HG02763 (cell line): ENCODE results near the gene NAV2.
"Not testable (repeated sequence)": the region's sequence is repeated elsewhere in the genome, so short reads cannot be mapped to it uniquely, and the experiment has no call there.

Source experiments
- ATAC-seq: cut with Tn5 transposase; IDR thresholded peaks from one replicate; pipeline ENCODE4 v1.9.1; 2021; ENCODE audit warnings: mild to moderate bottlenecking, moderate library complexity; ENCODE audit not compliant: unreplicated experiment

The NAV2 gene

GRCh38 chr11:20127671-20128527 lies 415.3 kb downstream of the NAV2 start:
- ATAC-seq, result peak; percentile 67

DNA sequence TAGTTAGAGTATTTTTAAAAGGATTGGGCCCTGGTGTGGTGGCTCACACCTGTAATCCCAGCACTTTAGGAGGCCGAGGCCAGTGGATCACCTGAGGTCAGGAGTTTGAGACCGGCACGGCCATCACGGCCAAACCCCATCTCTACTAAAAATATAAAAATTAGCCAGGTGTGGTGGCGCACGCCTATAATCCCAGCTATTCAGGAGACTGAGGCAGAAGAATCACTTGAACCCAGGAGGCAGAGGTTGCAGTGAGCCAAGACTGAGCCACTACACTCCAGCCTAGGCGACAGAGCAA lies 415.8 kb downstream of the NAV2 start:
- ATAC-seq, result not testable (repeated sequence)

GRCh38 chr11:20129665-20130064 lies 417.0 kb downstream of the NAV2 start:
- ATAC-seq, result no peak

- no peak for ATAC-seq
Observed at GRCh38 chr11:20131788-20132666, 419.4 kb downstream of the NAV2 start.

DNA sequence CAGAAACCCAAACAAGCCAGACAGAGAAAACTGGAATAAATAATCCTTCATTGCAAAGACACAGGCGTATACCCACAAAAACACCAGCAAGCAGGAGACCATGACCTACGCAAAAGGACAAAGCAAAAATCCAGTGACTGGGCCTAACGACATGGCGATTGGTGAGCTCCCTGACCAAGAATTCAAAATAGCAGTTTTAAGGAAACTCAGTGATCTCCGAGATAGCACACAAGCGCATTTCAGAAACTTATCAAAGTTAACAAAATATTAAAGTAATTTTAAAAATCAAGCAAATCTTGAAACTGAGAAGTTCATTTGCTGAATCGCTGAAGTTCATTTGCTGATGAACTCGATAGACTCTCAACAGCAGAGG lies 420.0 kb downstream of the NAV2 start:
- no peak for ATAC-seq

DNA sequence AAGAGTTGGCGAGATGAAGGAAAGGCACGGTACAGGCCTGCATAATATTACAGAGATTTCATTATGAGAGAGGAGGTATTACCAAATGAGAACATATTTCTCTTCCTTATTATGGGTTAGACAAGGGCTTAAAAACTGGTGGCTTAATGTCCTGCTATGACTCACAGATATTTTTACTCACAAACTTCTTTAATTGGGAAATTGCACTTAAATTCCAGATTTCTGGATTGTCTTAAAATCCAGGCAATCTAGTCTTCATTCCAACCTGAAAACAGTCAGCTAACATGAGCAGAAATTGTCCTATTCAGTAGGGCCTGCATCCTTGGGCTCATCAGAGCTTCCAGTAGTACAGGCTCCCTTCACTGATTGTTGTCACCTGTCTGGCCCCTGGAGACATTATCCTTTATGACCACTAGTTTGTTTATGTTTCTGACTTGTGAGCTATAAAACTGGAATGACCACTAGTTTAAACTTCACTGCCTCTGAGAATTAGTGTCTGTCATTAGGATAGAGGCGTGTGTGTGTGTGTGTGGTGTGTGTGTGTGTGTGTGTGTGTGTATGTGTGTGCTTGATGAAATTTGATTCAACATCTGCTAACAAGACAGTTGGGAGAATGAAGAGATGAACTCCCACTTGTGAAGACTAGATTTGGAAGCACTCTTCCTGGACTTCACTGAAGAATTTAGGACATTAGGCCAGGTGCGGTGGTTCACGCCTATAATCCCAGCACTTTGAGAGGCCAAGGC lies 422.5 kb downstream of the NAV2 start:
- no peak for ATAC-seq

DNA sequence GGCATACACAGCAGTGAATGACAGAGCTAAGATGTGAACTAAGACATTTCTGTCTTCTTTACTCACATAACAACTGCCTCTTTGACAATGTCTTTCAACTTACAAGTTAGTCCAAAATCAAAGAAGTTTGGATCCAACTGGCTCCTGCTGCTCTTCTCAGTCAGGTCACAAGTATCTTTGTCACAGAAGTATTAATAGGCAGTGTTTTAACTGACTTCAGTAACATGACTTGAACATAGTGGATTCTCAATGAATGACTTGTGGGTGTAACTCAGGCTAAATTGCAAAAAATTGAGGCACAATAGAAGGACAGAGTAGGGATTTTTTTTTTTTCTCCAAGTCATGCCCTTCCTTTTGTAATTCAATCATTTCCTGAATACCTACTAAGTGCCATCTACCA lies 425.0 kb downstream of the NAV2 start:
- no peak for ATAC-seq

DNA sequence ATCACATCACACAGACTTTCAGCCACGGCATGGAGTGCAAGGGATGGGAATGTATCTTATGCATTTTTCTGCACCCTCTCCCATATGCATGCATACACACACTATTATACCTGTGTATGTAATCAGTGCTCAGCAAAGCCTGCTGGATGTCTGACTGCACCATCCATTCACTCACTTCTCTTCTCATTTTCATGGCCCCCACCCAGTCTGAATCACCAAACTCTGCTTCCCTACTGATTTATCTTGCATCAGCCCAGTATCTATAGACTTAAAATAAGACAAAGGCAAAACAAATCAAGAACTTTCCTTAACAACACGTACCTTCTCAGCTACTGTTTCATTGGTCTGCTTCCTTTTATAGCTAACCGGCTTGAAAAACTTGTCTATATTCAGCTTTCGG lies 426.1 kb downstream of the NAV2 start:
- no peak for ATAC-seq

DNA sequence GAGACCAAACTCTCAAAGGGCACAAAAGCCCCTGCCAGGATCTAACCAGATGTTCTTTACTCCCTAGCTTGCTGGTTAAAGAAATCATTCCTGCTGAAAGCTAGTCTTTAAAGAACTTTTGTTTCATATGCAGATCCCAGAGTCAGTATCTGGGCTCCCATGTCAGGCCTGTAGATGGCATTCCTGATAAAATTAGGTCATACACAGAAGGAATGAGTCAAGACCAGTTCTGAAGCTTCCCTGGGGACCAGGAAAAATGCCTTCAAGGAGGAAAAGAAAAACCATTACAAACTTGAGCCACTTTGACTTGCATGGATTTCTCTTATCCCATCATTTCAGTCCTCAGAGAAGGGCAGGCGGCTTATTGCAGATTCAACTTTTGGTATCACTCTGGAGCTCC lies 441.7 kb downstream of the NAV2 start:
- no peak for ATAC-seq

- ATAC-seq, result no peak
Observed at GRCh38 chr11:20155683-20156279, 443.1 kb downstream of the NAV2 start.

DNA sequence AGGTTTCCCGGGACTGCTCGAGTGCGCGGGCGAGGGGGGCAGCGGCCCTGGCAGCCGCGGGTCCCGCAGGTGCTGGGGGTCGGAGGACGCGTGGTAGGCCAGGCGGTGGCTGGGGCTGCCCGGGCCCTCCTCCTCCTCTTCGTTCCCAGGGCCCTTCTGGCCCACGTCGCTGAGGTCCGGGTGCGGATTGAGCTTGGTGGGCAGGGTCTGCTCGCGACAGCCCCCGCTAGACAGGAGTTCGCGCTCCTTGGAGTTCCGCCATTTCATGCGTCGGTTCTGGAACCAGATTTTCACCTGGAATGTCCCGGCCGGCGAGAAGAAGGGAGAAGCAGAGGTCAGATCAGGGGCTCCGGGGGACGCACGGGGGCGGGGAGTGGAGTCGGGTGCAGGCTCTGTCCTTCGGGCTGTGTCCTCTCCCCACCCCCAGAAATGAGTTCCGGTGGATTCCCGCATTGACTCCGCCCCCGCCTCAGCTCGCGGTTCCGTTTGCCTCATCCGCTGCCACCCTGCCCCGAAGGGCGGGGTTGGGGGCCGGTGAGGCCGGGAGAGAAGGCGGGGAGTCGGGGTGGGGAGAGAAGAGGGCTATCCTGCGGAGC lies 443.7 kb downstream of the NAV2 start:
- no peak for ATAC-seq

- no peak for ATAC-seq
Observed at GRCh38 chr11:20156876-20157613, 444.4 kb downstream of the NAV2 start.

DNA sequence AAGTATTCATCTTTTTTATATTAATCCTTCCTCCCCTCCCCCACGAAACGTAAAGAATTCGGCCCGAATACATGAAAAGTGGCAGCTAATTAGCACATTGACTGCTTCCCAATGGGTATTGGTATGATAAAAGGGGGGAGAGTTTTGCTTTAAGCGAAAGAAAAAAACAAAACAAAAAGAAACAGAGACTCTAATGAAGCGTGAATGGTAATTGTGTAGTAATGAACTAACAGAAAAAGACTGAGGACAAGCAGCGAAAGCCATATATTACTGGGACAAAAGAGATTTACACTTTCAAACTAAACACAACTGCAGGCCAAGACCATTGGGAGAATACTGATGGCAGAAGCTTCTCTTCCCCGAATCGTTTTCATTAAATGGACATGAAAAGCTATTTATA lies 445.1 kb downstream of the NAV2 start:
- ATAC-seq, result no peak

DNA sequence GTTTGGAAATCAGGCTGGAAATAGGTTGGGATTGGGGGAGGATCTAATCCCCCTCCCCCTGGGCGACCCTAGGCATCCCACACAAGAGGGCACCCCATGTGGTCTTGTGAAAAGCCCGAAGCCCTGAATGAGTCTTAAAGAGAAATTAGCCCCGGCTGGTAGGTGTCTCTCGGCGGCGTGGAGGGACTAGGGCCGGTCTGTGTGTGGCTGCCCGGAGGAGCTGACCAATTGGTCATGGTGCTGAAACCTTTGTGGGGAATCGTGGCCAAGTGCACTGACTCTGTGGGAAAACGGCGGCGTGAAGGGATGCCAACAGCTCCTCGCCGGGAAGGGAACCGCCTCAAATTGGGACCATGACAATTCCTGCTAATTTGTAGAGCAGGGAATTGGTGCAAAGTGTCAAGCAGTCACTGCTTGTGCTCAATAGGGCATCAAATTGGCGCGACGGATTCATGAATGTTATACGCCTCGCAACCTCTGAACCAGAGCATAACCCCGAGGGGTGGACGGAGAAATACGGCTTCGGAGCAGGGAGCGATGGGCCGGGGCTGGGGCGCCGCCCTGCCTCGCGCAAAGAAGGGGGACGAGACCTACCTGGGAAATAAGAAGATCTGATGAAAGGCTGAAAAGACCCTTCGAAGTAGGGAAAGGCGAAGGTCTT lies 446.1 kb downstream of the NAV2 start:
- no peak for ATAC-seq

GRCh38 chr11:20159466-20160381 lies 447.1 kb downstream of the NAV2 start:
- no peak for ATAC-seq

DNA sequence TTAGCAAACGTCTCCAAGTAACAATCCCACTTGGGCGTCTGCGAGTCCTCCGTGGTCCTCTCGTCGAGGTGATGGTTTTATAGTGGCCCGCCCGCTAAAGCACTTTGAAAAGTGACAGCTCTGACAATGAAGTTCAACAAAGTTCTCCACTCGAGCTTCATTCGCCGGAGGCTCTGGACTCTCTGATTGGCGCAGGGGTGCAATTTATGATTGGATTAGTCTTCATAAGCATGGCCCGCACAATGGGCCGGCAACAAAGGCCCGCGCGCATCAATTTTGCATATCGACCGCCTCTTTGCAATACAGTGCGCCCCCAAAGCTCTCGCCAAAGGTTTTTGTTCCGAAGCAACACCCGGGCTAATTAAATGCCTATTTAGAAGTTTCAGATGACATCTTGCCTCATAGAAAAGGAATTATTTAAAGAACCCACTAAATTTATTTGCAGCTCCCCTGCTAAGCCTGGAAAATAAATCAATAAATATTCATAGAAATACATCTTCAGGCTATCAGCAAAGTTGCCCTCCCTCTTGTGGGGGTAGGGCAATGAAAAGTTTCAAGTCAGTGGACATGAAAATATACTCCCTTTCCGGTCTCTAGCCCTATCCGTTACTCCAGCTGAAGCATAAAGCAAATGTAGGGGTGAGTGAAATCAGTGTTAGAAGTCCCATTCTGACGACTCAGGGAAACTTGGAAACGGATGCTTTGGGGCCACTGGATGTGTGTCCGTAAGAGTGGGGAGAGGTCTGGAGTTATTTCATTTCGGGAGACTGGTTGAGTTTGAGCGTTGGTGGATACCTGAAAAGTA lies 448.0 kb downstream of the NAV2 start, which contains the start of gene DBX1:
Gene DBX1 (minus strand): TSS at position 51 of the 805 bp plus-strand sequence. CDS start 151 bp downstream, outside the sequence.
- no peak for ATAC-seq

- no peak for ATAC-seq
Observed at GRCh38 chr11:20161230-20161918, 448.7 kb downstream of the NAV2 start.
